OCI-M2 (cell line): ENCODE measurements around the gene CFAP92.

ENCODE experiments used
- DNase-seq: peaks from one replicate; lab custom pipeline; 2025; ENCODE audit not compliant: unreplicated experiment; lab: John Stamatoyannopoulos, UW

CFAP92 gene

DNA sequence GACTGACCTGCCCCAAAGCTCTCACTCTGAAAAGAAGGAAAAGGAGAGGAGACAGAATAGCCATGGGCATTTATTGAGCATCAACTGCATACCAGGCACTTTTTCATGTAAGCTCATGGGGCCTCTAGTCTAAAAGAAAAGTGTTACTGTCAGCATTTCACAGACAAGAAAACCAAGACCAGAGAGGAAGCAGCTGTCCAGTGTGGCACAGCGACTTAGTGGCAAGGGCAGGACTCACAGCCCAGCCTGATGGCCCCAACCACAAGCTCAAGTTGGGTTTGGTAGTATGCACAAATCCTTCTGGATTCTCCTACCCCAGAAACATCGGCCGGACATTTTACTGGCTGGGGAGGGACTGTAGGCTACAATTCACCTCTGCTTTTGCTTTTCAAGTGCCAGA, 13.0 kb upstream of the CFAP92 start:
- DNase-seq: no peak

DNA sequence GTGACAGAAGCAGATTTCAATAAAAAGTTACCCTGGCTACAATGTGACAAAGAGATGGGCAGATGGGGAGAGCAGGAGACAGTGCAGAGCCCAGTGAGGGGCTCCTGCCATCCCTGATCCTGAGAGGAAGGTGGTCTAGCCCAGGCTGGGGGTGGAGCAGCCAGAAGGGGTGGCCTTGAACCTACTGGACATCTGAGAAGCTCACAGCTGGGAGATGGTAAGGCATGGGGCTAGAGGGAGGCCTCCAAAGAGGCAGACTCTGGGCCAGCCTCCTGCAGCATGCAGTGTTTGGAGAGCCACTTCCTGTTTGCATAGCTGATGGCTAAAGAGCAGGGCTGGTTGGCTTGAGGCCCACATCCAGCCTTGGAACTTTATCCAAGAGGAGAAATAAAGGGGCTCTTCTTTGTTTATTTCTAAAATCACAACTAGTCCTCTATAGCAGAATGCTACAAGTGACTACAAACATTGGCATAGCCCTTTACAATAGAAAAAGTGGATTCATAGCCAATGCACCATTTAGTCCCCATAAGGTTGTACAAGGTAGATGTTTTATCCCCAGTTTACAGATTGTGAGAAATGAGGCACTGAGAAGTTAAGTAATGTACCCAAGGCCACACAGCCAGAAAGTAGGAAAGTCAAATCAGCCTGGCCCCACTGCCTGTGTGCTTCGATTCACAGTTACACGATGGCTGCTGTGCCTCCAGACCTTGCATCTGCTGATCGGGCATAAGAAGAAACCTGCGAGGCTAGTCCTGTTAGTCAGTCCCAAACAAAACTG, 11.8 kb upstream of the CFAP92 start:
- no peak for DNase-seq

DNA sequence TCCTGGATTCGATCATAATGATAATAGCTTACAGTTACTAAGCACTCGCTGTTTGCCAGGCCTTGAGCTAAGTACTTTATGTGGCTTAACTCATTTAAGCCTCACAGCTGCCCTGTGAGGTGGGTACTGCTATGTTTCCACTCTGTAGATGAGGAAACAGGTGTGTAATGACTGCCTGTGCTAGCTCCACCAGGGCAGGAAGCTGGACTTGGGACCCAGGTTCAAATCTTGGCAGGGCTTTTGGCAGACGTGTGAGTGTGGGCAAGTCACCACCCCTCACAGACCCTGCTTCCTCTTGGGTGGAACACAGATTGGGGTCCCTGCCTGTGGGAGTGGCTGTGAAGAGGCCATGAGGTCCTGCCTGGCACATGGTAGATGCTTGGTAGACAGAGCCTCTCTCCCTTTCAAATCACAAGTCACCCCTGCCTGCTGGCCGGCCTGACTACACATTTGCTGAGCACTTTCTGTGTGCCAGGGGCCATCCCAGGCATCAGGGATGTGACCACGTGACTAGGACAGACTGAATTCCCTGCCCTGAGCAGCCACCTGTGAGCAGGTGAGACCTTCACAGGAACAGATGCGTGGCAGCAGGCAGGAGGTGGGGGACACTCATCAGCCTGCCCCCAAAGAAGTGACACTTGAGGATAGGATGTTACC, 10.9 kb upstream of the CFAP92 start:
- DNase-seq: no peak

DNA sequence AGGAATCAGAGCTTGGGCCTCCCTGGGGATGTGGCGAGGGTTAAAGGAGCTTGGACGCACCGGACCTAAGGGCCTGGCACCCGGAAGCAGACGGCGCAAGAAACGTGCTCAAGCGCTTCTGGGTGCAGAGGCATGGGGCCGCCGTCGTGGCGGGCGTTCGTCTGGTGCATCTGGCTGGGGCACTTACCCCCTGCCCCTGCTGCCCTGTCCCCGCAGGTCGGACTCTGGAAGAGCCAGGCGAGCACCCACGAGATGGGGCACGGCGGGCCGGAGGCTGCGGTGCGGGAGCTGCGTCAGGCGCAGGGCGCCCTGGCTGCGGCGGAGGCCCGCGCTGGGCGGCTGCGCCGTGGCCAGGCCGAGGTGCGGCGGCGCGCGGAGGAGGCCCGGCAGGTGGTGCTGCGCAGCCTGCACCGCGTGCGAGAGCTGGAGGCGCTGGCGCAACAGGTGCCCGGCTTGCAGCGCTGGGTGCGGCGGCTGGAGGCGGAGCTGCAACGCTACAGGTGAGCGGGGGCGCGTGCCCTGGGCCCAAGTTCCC, 9.8 kb upstream of the CFAP92 start:
- no peak for DNase-seq

DNA sequence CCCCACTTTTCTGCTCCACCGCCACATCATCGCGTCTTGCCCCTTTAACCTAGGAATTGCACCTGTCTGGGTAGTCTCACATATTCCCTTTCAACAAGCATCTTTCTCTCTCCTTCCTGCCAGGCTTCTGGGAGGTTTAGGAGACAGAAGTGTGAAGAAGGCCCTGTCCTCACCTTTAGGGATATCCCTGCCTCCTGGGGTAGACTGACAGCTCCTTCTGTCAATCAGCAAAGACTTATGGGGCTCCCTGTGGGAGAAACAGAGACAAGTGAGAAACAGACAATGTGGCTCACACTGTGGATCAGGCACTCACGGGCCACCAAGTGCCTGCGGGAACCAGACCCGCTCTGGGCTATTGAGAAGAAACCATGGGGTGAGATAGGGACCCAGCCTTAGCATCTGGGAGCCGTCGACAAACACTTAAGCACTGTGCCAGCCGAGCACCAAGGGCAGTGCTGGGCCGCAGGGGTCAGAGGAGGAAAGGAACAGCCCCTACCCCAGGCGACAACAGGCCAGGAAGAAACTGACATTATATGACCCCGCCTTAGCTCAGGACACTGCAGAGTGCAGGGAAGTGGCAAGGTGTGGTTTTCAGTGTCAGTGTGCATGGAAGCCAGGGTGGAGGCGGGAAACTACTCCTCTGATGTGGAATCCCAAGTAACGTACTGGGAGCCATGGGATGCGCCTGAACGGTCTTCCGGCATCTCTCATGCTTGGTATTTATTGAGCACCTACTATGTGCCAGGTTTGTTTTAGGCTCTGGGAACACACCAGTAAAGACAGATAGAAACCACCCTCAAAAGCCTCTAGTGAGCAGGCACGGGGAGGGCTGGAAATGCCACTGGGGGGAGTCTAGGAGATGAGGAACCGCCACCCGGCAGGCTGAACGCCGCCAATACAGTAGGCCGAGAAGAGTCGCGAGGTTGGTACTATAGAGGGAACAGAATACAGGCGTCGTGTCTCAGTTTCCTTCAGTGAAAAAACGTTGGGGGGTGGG, 9.0 kb upstream of the CFAP92 start:
- no peak for DNase-seq

DNA sequence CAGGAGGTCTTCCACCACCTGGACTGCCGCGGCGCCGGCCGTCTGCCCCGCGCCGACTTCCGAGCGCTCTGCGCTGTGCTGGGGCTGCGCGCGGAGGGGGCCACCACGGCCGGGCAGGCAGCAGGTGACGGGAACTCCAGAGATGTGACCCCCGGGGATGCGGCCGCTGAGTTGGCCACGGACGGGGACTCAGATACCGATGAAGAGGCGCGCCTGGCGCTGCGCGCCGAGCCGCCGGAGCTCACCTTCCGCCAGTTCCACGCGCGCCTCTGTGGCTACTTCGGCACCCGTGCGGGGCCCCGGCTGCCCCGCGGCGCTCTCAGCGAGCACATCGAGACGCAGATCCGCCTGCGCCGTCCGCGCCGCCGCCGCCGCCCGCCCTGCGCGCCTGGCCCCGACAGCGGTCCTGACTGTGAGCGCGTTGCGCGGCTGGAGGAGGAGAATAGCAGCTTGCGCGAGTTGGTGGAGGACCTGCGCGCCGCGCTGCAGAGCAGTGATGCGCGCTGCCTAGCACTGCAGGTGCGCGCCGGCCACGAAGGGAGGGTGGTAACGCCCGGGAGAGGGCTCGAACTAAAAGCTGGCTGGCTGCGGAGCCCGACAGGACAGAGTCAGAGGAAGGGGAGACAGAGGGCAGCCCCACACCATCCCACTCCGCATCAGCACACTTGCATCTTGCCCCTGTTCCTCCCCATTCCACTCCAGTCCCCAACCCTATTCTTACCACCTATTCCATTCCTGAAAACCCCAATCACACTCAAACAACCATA, 8.1 kb upstream of the CFAP92 start:
- DNase-seq: no peak

DNA sequence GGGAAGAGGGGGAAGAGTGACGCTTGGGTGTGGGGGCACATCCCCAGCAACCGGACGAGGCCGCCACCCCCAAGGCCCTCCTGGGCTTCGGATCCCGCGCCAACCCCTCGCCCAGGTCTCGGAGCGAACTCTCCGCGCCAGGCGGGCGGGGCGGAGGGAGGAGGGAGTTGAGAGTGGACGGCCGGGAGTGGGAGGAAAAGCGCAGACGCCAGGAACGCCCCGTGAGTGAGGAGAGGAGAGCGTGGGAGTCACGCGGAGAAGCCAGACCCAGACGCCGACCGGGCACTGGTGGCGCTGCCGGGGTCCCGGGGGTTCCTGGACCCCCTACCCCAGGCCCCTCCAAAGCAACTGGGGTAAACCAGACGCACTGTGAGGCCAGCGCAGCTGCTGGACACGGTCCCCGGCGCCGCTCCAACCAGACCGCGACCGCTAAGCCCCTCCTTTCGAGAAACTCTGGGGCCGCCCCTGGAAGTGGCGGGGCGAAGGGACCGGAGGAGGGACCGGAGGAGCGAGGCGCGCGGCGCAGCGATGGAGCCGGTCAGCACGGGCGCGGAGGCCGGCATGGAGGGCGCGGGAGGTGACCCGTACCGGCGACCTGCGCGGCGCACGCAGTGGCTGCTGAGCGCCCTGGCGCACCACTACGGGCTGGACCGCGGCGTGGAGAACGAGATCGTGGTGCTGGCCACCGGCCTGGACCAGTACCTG, 7.4 kb upstream of the CFAP92 start, which contains the start of gene EFCC1:
EFCC1 (plus strand) TSS at position 204 of the 705 bp plus-strand sequence; CDS start at position 529, 325 bp downstream.
- DNase-seq: no peak

DNA sequence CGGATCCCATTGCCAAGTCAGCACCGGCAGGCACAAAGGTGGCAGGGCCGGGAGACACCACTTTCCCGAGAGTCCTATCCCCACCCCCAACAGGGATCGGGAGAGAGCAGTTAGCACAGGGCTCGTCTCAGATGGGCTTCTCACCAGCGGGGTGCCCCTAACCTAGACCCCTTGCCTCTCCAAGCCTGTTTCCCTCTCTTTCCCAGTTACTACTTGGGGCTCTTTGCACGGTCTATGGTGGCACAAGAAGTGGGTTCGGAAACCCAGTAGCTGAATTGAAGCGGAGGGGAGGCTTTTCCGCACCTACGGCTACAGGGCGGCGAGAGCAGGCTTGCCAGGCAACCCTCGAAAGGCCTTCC, 6.8 kb upstream of the CFAP92 start:
- no peak for DNase-seq

DNA sequence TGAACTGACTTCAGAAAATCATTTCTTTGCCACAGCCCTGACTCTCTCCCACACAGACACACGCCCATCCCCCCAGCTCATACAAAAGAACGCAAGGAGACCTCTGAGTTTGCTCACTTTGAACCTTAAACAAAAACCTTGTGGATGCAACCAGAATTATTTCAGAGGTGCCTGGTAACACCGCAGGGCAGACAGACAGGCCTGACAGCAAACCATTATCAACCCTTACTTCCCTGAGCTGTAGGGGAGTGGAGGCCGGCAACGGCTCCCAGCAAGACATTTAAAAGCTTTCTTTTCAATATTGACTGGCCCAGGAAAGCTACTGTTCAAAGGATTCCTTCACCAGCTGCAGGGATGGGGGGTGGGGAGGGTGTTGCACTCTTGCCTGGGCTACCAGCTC, 5.2 kb upstream of the CFAP92 start:
- DNase-seq: no peak

DNA sequence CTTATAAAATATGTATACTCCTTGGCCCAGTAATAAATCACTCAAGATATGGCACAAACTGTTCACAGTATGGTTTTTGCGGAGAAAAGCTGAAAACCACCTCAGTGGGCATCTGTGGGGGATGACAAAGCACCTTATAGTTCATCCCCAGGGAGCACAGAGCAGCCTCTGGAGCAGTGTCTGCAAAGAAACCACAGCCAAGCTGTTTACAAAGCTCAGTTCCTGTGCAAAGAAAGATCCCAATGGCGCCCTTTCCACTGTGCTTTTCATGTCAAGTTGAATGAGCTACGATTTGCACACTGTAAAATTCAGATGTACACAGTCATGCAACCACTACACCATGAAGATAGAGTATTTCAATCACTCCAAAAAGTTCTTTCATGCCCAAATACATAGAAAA, 4.7 kb upstream of the CFAP92 start:
- no peak for DNase-seq

DNA sequence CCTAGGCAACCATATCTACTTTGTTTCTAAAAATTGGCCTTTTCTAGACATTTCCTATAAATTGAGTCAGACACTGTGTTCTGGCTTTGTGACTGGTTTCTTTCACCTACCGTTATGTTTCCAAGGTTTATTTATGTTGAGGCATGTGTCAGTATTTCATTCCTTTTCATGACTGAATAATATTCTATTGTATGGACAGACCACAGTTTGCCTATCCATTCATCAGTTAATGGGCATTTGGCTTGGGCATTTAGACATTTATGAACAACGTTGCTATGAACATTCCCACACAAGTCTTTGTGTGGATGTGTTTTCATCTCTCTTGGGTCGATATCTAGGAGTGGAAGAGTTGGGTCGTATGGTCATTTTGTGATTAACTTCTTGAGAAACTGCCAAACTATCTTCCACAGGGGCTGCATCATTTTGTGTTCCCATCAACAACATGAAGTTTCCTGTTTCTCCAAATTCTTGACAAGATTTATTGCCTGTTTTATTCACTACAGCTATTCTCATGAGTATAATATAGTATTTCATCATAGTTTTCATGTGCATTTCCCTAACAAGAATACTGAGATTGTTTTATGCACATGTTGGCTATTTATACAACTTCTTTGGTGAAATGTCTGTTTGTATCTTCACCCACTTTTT, 3.7 kb upstream of the CFAP92 start:
- DNase-seq: no peak

DNA sequence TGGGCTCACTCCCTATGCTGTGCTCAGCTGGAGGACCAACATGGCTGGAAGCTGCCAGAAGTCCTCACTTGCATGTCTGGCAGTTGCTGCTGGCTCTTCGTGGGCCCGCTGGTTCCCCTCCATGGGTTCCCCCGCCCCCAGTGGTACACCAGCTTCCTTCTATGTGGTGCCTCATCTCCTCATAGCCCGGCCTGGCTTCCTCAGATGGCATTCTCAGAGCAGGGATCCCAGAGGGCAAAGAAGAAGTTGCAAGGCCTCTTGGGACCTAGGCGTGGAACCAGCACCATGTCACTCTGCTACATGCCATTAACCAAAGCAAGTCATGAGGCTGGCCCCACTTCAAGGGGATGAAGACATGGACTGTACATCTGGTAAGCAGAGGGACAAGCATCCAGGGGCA, 2.9 kb upstream of the CFAP92 start:
- DNase-seq: no peak

DNA sequence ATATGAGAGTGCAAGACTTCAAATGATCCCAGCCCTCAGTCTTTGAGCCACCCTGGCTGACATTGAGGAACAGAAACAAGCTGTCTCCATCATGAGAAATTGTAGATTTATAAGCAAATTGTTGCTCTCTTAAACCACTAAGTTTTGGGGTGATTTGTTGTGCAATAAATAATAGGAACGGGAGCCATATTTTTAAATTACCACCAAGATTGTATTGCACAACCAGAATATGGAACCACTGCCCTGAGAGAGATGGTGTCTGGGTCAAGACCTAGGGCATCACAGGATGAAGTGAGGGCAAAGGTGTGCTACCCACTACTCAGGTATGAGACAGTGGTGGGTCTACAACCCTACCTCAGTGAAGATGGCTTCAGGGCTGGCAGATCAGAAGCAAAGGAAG, 2.3 kb upstream of the CFAP92 start:
- DNase-seq: no peak

DNA sequence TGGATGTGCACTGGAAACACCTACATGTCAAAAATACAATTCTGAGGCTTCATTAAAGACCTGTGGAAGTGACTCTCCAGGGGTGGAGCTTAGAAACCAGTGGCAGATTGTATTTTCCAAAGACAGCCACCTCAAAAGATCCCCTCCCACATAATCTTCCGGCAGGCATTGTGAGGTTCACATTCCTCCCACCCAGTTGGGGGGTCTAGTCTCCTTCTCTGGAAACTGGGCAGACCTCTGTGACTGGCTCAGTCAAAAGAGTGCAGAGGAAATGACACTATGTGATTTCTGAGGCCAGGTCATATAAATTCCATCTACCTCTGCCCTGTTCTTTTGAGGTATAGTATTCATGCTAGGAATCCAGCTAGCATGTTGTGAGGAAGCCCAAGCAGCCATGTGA, 1.9 kb upstream of the CFAP92 start:
- DNase-seq: no peak

DNA sequence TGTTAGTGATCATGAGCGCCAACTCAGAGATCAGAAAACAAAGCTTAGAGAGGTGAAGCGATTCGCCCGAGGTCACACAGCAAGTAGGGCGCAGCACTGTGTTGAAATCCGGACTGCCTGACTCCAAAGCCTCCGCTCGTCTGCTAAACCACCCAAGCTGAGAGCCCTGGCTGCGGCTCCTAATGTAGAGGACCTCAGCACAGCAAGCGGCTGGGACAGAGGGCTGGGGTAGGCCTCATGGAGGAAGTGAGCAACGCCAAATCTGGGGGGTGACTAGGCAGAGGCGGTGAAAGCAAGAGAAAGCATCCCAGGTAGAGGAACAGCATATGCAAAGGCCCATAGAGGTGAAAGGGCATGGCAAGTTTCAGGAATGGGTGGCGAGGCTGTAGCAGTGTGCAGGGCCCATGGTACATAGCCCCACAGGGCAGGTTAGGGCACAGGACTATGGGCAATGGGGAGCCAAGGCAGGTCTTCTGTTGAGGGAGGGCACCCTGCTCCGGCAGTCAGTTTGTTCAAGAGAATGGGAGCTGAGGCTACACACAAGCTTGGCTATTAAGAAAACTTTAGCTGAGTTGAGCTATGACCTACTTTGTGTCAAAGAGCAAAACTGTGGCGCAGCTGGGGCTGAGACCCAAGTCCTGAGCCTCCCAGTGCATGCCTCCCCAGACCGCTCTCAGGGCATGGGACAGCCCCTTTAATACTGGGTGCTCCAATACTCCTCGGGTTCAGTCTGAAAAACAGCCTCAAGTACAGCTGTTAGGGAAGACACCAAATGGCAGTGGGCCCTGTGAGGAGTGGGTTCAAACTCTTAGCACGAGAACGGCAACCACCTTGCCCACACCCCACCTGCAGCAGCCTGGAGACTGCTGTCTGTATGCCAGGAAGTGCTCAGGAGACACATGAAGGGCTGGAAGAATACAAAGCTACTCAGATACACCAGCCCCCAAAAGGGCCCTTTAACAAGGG, 988 bp upstream of the CFAP92 start:
- no peak for DNase-seq

DNA sequence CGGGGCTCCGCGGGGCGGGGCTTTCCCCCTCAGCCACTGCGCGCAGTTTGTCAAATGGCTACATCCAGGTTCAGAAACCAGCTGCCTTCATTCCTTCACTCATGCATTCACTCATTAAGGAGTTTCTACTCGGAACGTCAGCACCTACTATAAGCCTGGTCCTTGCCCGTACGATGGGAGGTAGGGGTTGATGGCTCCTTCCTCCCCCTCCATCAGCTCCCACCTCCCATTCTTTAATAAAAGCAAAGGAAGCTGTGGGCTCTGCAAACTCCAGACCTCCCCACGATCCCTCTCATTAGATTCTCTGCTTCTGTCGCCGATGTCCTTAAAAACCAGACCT, 267 bp upstream of the CFAP92 start:
- DNase-seq: no peak

DNA sequence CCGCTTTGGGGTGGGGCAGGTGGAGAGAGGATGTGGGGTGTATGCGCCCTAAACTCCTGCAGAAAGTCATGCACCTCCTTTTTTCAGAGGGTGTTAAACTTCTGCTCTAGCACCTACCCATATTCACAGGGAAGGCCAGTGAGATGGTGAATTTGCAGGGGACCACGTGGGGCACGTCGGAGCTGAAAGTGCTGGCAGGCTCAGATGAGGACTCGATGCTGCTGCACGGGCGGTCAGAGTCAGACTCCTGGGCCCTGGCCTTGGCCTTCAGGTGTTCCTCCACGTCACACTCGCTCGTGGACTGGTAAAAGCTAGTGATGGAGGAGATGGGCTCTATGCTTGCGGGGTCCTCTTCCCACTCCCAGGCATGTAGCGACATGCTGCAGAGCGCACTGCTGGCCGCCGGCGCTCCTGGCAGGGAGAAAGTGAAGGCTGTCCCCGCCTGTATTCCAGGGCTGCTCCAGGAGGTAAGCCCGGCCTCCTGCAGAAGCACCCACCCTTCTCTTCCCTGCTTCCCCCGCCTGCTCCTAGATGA, 883 bp downstream of the CFAP92 start:
- DNase-seq: no peak

DNA sequence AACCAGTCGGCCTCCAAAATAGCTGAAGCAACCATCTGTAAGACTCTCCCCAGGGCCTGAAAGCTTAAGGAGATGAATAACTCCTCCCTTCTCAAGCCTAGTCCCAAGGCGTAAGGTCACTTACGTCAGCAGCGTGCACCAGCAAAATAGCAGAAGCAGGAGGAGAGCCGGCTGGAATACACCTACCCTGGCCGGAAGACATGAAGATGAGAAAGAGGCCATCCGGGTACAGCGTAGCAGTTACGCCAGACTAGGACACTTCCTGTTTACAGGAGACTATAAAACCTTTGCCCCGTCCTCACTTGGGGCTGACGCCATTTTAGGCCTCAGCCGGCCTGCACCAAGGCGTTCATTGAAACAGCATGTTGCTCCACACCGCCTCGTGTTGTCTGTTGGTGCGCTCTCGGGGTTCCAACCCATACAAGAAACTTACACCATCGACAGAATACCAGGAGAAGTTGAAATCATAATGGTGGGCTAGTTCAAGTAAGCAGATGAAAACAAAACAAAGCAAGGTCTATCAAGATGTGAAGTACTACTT, 2.5 kb downstream of the CFAP92 start:
- no peak for DNase-seq
